Measurements from ENCODE around the gene BRIP1. TPM values are rescaled to one million over a fixed set of nuclear protein-coding genes. Genes with fewer than 3 reads are reported as not detected.

BRIP1 gene
- total RNA-seq, 1 donor from 2014 or later = 66.4 TPM

DNA sequence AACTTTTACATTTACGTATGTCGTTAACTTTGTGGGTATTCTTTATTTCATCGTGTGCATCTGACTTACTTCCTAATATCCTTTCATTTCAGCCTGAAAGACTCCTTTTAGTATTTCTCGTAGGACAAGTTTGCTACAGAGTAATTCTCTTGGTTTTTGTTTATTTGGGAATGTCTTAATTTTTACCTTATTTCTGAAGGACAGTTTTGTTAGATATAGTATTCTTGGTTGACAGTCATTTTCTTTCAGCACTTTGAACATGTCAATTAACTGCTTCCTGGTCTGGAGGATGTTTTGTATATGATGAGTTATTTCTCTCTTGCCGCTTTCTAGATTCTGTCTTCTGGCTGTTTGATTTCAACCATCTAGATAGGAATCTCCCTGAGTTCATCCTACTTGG lies 163.1 kb downstream of the BRIP1 start:
- H3K9me3 Mint-ChIP-seq = peaks cover 58% of the 10 kb centered on the region
- H3K36me3 ChIP-seq = peaks cover 18% of the 10 kb centered on the region
- H3K4me1 ChIP-seq = no peaks in the 10 kb centered on the region
- no peaks in the 10 kb centered on the region for H3F3A ChIP-seq (ENCODE audit: low read depth)
- H3K27ac Mint-ChIP-seq = no peak overlapping the region
- TF ChIP-seq EZH2 (IDR thresholded peaks at IDR 0.05) = no peak
- TF ChIP-seq EZH2phosphoT487 (IDR thresholded peaks at IDR 0.05) = no peak
- TF ChIP-seq, protein P1, sequence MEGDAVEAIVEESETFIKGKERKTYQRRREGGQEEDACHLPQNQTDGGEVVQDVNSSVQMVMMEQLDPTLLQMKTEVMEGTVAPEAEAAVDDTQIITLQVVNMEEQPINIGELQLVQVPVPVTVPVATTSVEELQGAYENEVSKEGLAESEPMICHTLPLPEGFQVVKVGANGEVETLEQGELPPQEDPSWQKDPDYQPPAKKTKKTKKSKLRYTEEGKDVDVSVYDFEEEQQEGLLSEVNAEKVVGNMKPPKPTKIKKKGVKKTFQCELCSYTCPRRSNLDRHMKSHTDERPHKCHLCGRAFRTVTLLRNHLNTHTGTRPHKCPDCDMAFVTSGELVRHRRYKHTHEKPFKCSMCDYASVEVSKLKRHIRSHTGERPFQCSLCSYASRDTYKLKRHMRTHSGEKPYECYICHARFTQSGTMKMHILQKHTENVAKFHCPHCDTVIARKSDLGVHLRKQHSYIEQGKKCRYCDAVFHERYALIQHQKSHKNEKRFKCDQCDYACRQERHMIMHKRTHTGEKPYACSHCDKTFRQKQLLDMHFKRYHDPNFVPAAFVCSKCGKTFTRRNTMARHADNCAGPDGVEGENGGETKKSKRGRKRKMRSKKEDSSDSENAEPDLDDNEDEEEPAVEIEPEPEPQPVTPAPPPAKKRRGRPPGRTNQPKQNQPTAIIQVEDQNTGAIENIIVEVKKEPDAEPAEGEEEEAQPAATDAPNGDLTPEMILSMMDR (IDR thresholded peaks at IDR 0.05) = no peak
- no peaks in the 10 kb centered on the region for H4K20me1 ChIP-seq (ENCODE audit: low read depth)
- H3K27me3 Mint-ChIP-seq (ENCODE audit: insufficient read depth, low read depth) = no peaks in the 10 kb centered on the region
- H2AFZ ChIP-seq (replicated peaks) = no peak overlapping the region
- no peak overlapping the region for H3K4me2 ChIP-seq
- H3K4me3 Mint-ChIP-seq = no peak overlapping the region
- no peaks in the 10 kb centered on the region for H3K79me2 ChIP-seq (ENCODE audit: low read depth)
- H3K9me3 ChIP-seq (ENCODE audit: low read depth) = peaks cover 47% of the 10 kb centered on the region
- peaks cover 60% of the 10 kb centered on the region for H3K36me3 Mint-ChIP-seq
- H3K4me1 Mint-ChIP-seq = no peaks in the 10 kb centered on the region
- no peaks in the 10 kb centered on the region for H3K27me3 ChIP-seq
- no peak for DNase-seq (ENCODE audit: low spot score)
- H3K27ac ChIP-seq = no peak overlapping the region
- H3K4me3 ChIP-seq = no peak overlapping the region
- no peak overlapping the region for H3K9ac ChIP-seq

DNA sequence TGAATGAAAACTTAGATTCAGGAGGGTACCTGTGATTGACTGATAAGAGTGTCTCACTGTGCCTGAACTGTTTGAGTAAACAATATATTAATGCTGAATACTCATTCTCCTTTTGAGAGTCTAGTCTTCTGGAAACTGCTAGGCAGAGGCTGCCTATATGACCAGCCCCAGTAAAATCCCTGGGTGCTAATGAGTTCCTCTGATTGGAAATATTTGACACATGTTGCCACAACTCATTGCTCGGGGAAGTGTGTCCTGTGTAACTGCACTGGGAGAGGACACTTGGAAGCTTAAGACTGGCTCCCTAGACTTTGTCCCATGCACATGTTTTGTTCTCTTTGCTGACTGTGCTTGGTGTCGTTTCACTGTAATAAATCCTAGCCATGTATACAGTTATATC lies 163.6 kb downstream of the BRIP1 start:
- Histone ChIP-seq H3K79me2 (ENCODE audit: low read depth) (no peaks in the 10 kb centered on the region), H4K20me1 (ENCODE audit: low read depth) (no peaks in the 10 kb centered on the region), H3K9me3 (ENCODE audit: low read depth) (peaks cover 43% of the 10 kb centered on the region), H2AFZ (replicated peaks) (no peak overlapping the region), H3K9ac (no peak overlapping the region), H3K4me3 (no peak overlapping the region), H3K4me2 (no peak overlapping the region), H3K36me3 (peaks cover 17% of the 10 kb centered on the region), H3K27me3 (no peaks in the 10 kb centered on the region), H3F3A (ENCODE audit: low read depth) (no peaks in the 10 kb centered on the region), H3K4me1 (no peaks in the 10 kb centered on the region), H3K27ac (no peak overlapping the region)
- H3K27me3 Mint-ChIP-seq (ENCODE audit: insufficient read depth, low read depth) = no peaks in the 10 kb centered on the region
- no peak overlapping the region for H3K27ac Mint-ChIP-seq
- H3K9me3 Mint-ChIP-seq = peaks cover 63% of the 10 kb centered on the region
- H3K4me1 Mint-ChIP-seq = no peaks in the 10 kb centered on the region
- no peak for DNase-seq (ENCODE audit: low spot score)
- peaks cover 62% of the 10 kb centered on the region for H3K36me3 Mint-ChIP-seq
- H3K4me3 Mint-ChIP-seq = no peak overlapping the region
- no peak for TF ChIP-seq EZH2phosphoT487 (IDR thresholded peaks at IDR 0.05)
- TF ChIP-seq EZH2 (IDR thresholded peaks at IDR 0.05) = no peak
- TF ChIP-seq, protein P1 (IDR thresholded peaks at IDR 0.05) = no peak

DNA sequence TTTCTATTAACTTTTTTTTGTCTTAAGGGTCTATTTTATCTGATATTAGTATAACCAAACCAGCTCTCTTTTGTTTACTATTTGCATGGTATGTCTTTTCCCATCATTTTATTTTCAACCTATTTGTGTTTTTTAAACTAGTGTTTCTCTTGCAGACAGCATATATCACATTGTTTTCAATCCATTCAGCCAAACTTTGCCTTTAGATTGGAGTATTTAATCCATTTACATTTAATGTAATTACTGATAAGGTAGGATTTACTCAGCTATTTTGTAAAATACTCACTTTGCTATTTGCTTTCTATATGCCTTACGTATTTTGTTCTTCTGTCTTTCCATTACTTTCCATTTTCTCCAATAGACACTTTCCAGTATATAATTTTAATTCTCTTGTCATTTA lies 164.3 kb downstream of the BRIP1 start:
- Histone ChIP-seq H3K9ac (no peak overlapping the region), H2AFZ (replicated peaks) (no peak overlapping the region), H3K4me1 (no peaks in the 10 kb centered on the region), H3K79me2 (ENCODE audit: low read depth) (no peaks in the 10 kb centered on the region), H3K4me2 (no peak overlapping the region), H3F3A (ENCODE audit: low read depth) (no peaks in the 10 kb centered on the region), H3K27me3 (no peaks in the 10 kb centered on the region), H3K9me3 (ENCODE audit: low read depth) (peaks cover 36% of the 10 kb centered on the region), H4K20me1 (ENCODE audit: low read depth) (no peaks in the 10 kb centered on the region), H3K36me3 (peaks cover 10% of the 10 kb centered on the region), H3K4me3 (no peak overlapping the region), H3K27ac (no peak overlapping the region)
- Mint-ChIP-seq H3K27ac (no peak overlapping the region), H3K27me3 (ENCODE audit: insufficient read depth, low read depth) (no peaks in the 10 kb centered on the region), H3K4me1 (no peaks in the 10 kb centered on the region), H3K4me3 (no peak overlapping the region), H3K36me3 (peaks cover 59% of the 10 kb centered on the region), H3K9me3 (peaks cover 63% of the 10 kb centered on the region)
- no peak for DNase-seq (ENCODE audit: low spot score)
- TF ChIP-seq, protein P1 (IDR thresholded peaks at IDR 0.05) = no peak
- TF ChIP-seq EZH2 (IDR thresholded peaks at IDR 0.05) (no peak), EZH2phosphoT487 (IDR thresholded peaks at IDR 0.05) (no peak)
